AG04450 (cell line): Measurements from ENCODE around the gene RNF31. TPM values are rescaled to one million over a fixed set of nuclear protein-coding genes. Genes with fewer than 3 reads are reported as not detected.

ENCODE experiments used
- CTCF ChIA-PET: fragments of 300-600, 350-600 bp; formaldehyde crosslinking; extraction: SDS; loops from one replicate; lab custom pipeline; 2022; ENCODE audit warnings: antibody characterized with exemption, inconsistent platforms; lab: Charles Lee
- POLR2A ChIA-PET: fragments of 350-600 bp; formaldehyde crosslinking; extraction: SDS; loops from one replicate; lab custom pipeline; 2021; ENCODE audit warnings: antibody characterized with exemption, inconsistent platforms; lab: Yijun Ruan, JAX
- DNase-seq: peaks from one replicate; pipeline ENCODE4 v3.0.0-alpha.2; 2011; ENCODE audit warnings: low read depth, low spot score
- H3K27ac ChIP-seq: one replicate; pipeline ENCODE4 v1.5.1; 2012; ENCODE audit warnings: low read depth, low read length, control low read depth
- H3K27me3 ChIP-seq: one replicate; pipeline ENCODE4 v1.6.0; 2012; ENCODE audit warnings: low read length; ENCODE audit not compliant: control insufficient read depth, insufficient read depth
- H3K4me3 ChIP-seq: 2 replicates; pipeline ENCODE4 v1.5.1; 2011; ENCODE audit warnings: mild to moderate bottlenecking, low read depth, low read length, control low read depth
- H3K9me3 ChIP-seq: 2 replicates; pipeline ENCODE4 v1.5.1; 2012; ENCODE audit warnings: low read length; ENCODE audit not compliant: control insufficient read depth, insufficient read depth
- CTCF ChIP-seq: IDR thresholded peaks from 2 replicates; pipeline ENCODE4 v1.5.1; 2011; ENCODE audit warnings: low read depth, low read length, control low read depth, inconsistent platforms
- polyA plus RNA-seq: library from polyadenylated mRNA; depleted of rRNA; stranded (reverse); fragments of >200 nt; gene quantifications from 2 replicates; pipeline ENCODE4 v1.2.3, GENCODE V29; 2011

Gene RNF31
- polyA plus RNA-seq, 1 experiment, result 7.4 TPM

GRCh38 chr14:24135584-24135833 is 11.8 kb upstream of the RNF31 start:
- Histone ChIP-seq H3K27me3 (no peaks in the 10 kb centered on the region), H3K27ac (no peak overlapping the region), H3K4me3 (peak overlapping the region; percentile 80), H3K9me3 (no peaks in the 10 kb centered on the region)
- ChIA-PET CTCF (interaction anchor here (0.6 to 2.4 kb wide), 4 partner anchors 20 to 124 kb away, joined by 3 to 11 read pairs (median 4); partner anchors contain the start of gene IRF9), POLR2A (interaction anchor here (0.5 to 1.7 kb wide), 4 partner anchors 21 to 78 kb away, joined by 3 to 12 read pairs (median 4); partner anchors contain the start of genes CHMP4A, DCAF11, IRF9 and NRL)
- TF ChIP-seq CTCF, result no peak
- no peak for DNase-seq

GRCh38 chr14:24135834-24136683 is 11.2 kb upstream of the RNF31 start, which contains the start of gene PSME1:
TSS of gene PSME1 (plus strand) at chr14:24136194. CDS start at chr14:24136263, 69 bp downstream.
- TF ChIP-seq CTCF, result no peak
- DNase-seq, result peak; percentile 59
- H3K27ac ChIP-seq, result no peak within 1 kb of the TSS
- no peaks in the 10 kb centered on the region for H3K9me3 ChIP-seq
- H3K27me3 ChIP-seq, result no peaks in the 10 kb centered on the region
- CTCF ChIA-PET, result interaction anchor here (0.6 to 2.4 kb wide), 4 partner anchors 21 to 125 kb away, joined by 3 to 11 read pairs (median 4); partner anchors contain the start of gene IRF9
- POLR2A ChIA-PET, result interaction anchor here (0.5 to 1.7 kb wide), 6 partner anchors 10 to 77 kb away, joined by 3 to 12 read pairs (median 4); partner anchors contain the start of genes CHMP4A, DCAF11, IRF9 and NRL
- H3K4me3 ChIP-seq, result peak within 1 kb of the TSS; percentile 80

GRCh38 chr14:24136684-24137528 is 10.4 kb upstream of the RNF31 start:
- no peaks in the 10 kb centered on the region for H3K9me3 ChIP-seq
- H3K4me3 ChIP-seq, result peak overlapping the region; percentile 80
- ChIA-PET CTCF (interaction anchor here (0.7 to 2.4 kb wide), 4 partner anchors 9 to 28 kb away, joined by 3 to 11 read pairs (median 4); partner anchors contain the start of gene IRF9), POLR2A (interaction anchor here (1.0 to 1.7 kb wide), 4 partner anchors 10 to 24 kb away, joined by 3 to 8 read pairs (median 6); partner anchors contain the start of genes IRF9 and RNF31)
- TF ChIP-seq CTCF, result no peak
- H3K27me3 ChIP-seq, result no peaks in the 10 kb centered on the region
- H3K27ac ChIP-seq, result no peak overlapping the region
- DNase-seq, result no peak

- DNase-seq, result no peak
- H3K9me3 ChIP-seq, result no peaks in the 10 kb centered on the region
- no peaks in the 10 kb centered on the region for H3K27me3 ChIP-seq
- H3K4me3 ChIP-seq, result no peak overlapping the region
- POLR2A ChIA-PET, result interaction anchor here (1.4 to 1.5 kb wide), 2 partner anchors 10 to 23 kb away, joined by 6 to 7 read pairs; partner anchors contain the start of genes DCAF11, NRL and RNF31
- no peak overlapping the region for H3K27ac ChIP-seq
- CTCF ChIA-PET, result interaction anchor here (0.7 to 2.4 kb wide), 3 partner anchors 8 to 29 kb away, joined by 3 to 11 read pairs (median 5); partner anchors contain the start of gene IRF9
- no peak for TF ChIP-seq CTCF
Measured at GRCh38 chr14:24137529-24138395, 9.5 kb upstream of the RNF31 start.
